ENCODE results near the gene KIAA0513.

- TF ChIP-seq CTCF (IDR thresholded peaks at IDR 0.05) (no peak), EP300 (IDR thresholded peaks at IDR 0.05) (no peak)
Observed at GRCh38 chr16:85014311-85014710, 13.3 kb upstream of the KIAA0513 start.
